Measurements from ENCODE around the gene PABPN1L.

DNA sequence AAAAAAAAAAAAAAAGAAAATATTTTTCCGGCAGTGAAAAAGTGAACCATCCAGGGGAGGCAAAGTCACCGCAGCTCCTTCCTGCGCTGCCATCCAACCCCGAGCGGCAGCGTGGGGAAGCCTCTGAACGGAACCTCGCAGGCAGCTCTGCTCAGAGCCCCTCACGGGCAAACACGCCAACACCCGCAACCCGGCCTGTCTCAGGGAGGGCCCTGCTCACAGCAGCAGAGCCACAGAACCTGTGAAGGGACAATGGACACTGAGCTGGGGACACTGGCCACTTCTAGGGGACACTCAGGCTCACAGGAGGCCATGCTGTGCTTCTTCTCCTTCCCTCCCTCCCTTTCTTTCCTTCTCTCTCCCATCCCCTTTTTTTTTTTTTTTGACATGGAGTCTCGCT is 33.4 kb downstream of the PABPN1L start:
- TF ChIP-seq, protein P1, sequence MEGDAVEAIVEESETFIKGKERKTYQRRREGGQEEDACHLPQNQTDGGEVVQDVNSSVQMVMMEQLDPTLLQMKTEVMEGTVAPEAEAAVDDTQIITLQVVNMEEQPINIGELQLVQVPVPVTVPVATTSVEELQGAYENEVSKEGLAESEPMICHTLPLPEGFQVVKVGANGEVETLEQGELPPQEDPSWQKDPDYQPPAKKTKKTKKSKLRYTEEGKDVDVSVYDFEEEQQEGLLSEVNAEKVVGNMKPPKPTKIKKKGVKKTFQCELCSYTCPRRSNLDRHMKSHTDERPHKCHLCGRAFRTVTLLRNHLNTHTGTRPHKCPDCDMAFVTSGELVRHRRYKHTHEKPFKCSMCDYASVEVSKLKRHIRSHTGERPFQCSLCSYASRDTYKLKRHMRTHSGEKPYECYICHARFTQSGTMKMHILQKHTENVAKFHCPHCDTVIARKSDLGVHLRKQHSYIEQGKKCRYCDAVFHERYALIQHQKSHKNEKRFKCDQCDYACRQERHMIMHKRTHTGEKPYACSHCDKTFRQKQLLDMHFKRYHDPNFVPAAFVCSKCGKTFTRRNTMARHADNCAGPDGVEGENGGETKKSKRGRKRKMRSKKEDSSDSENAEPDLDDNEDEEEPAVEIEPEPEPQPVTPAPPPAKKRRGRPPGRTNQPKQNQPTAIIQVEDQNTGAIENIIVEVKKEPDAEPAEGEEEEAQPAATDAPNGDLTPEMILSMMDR (IDR thresholded peaks at IDR 0.05 in 2 of 3, conservative IDR thresholded peaks at IDR 0.05 in 1 of 3; ENCODE audit: insufficient read depth in 2 of 3, low read depth in 1 of 3, low read length in 3 of 3), result no peak
- TF ChIP-seq ZNF766 (CRISPR knock-in tag; conservative IDR thresholded peaks at IDR 0.05) (no peak), RBFOX2 (IDR thresholded peaks at IDR 0.05; ENCODE audit: low read depth, low read length) (no peak)
- TF ChIP-seq, protein P2, sequence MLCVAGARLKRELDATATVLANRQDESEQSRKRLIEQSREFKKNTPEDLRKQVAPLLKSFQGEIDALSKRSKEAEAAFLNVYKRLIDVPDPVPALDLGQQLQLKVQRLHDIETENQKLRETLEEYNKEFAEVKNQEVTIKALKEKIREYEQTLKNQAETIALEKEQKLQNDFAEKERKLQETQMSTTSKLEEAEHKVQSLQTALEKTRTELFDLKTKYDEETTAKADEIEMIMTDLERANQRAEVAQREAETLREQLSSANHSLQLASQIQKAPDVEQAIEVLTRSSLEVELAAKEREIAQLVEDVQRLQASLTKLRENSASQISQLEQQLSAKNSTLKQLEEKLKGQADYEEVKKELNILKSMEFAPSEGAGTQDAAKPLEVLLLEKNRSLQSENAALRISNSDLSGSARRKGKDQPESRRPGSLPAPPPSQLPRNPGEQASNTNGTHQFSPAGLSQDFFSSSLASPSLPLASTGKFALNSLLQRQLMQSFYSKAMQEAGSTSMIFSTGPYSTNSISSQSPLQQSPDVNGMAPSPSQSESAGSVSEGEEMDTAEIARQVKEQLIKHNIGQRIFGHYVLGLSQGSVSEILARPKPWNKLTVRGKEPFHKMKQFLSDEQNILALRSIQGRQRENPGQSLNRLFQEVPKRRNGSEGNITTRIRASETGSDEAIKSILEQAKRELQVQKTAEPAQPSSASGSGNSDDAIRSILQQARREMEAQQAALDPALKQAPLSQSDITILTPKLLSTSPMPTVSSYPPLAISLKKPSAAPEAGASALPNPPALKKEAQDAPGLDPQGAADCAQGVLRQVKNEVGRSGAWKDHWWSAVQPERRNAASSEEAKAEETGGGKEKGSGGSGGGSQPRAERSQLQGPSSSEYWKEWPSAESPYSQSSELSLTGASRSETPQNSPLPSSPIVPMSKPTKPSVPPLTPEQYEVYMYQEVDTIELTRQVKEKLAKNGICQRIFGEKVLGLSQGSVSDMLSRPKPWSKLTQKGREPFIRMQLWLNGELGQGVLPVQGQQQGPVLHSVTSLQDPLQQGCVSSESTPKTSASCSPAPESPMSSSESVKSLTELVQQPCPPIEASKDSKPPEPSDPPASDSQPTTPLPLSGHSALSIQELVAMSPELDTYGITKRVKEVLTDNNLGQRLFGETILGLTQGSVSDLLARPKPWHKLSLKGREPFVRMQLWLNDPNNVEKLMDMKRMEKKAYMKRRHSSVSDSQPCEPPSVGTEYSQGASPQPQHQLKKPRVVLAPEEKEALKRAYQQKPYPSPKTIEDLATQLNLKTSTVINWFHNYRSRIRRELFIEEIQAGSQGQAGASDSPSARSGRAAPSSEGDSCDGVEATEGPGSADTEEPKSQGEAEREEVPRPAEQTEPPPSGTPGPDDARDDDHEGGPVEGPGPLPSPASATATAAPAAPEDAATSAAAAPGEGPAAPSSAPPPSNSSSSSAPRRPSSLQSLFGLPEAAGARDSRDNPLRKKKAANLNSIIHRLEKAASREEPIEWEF (CRISPR knock-in tag; IDR thresholded peaks at IDR 0.05), result no peak
- TF ChIP-seq, protein P3, sequence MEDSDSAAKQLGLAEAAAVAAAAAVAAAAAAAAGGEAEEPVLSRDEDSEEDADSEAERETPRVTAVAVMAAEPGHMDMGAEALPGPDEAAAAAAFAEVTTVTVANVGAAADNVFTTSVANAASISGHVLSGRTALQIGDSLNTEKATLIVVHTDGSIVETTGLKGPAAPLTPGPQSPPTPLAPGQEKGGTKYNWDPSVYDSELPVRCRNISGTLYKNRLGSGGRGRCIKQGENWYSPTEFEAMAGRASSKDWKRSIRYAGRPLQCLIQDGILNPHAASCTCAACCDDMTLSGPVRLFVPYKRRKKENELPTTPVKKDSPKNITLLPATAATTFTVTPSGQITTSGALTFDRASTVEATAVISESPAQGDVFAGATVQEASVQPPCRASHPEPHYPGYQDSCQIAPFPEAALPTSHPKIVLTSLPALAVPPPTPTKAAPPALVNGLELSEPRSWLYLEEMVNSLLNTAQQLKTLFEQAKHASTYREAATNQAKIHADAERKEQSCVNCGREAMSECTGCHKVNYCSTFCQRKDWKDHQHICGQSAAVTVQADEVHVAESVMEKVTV (CRISPR knock-in tag; IDR thresholded peaks at IDR 0.05), result no peak

All from K562 (cell line).